Testis (tissue), 2 donors: ENCODE data around the gene C1RL.

Experiments used
- CTCF ChIP-seq, 3 experiments: fragments of 450-650 bp in 2 of 3; fragments of 200-600 bp in 1 of 3; sonication (generic) in 1 of 3; IDR thresholded peaks; one replicate each; pipeline ENCODE4 v1.5.1; 2016 to 2019; ENCODE audit warnings: antibody characterized with exemption in 3 of 3, mild to moderate bottlenecking in 2 of 3, moderate library complexity in 1 of 3
- POLR2A ChIP-seq: fragments of 450-650 bp; IDR thresholded peaks from one replicate; pipeline ENCODE4 v1.6.1; 2017; ENCODE audit warnings: antibody characterized with exemption, mild to moderate bottlenecking, moderate library complexity

- TF ChIP-seq CTCF (IDR thresholded peaks at IDR 0.05) (no peak), POLR2A (no peak)
Observed at GRCh38 chr12:7154901-7155470, 46.0 kb upstream of the C1RL start.
